ENCODE results near the gene TSC2. TPM values are rescaled to one million over a fixed set of nuclear protein-coding genes. Genes with fewer than 3 reads are reported as not detected.

The TSC2 gene
- total and polyA plus RNA-seq, 2 donors (not counting 3 experiments of a cell fraction or from before 2014, with no cell fraction given): 87.9 to 144 TPM

GRCh38 chr16:2003827-2004641 lies 43.8 kb upstream of the TSC2 start:
- Histone ChIP-seq H4K20me1 (replicated peaks; ENCODE audit: control insufficient read depth, extremely low read depth, insufficient read depth, low read length) (no peaks in the 10 kb centered on the region), H3K4me2 (ENCODE audit: insufficient read depth, low read length) (no peak overlapping the region), H3K9me3 (replicated peaks; ENCODE audit: control insufficient read depth, insufficient read depth, low read length) (no peaks in the 10 kb centered on the region), H2AFZ (ENCODE audit: low read depth, low read length) (no peak overlapping the region), H3K9me1 (replicated peaks; ENCODE audit: control insufficient read depth, extremely low read depth, insufficient read depth, low read length) (no peaks in the 10 kb centered on the region), H3K27me3 (ENCODE audit: control insufficient read depth in 2 of 2, insufficient read depth in 2 of 2, low read length in 2 of 2) (no peaks in the 10 kb centered on the region), H3K4me3 (replicated peaks in 1 of 3; ENCODE audit: insufficient read depth in 1 of 3, low read depth in 1 of 3, low read length in 3 of 3) (no peak overlapping the region), H3K79me2 (ENCODE audit: control insufficient read depth, insufficient read depth, low read length) (peaks cover 64% of the 10 kb centered on the region), H3K27ac (ENCODE audit: insufficient read depth, low read depth, low read length) (no peak overlapping the region), H3K4me1 (ENCODE audit: control insufficient read depth, extremely low read depth, insufficient read depth, low read length) (peaks cover 42% of the 10 kb centered on the region), H3K9ac (replicated peaks; ENCODE audit: extremely low read depth, insufficient read depth, low read length) (no peak overlapping the region), H3K36me3 (ENCODE audit: control insufficient read depth in 2 of 2, extremely low read depth in 1 of 2, insufficient read depth in 2 of 2, low read length in 2 of 2) (peaks cover 0 to 41% of the 10 kb centered on the region in 2 experiments)
- intact Hi-C loops (cut with micrococcal nuclease): no loop called here
- BruUV-seq (replicated peaks): no TSS peak
- ChIA-PET POLR2A (interaction anchor here (1.9 kb wide), 1 partner anchor 151 kb away, joined by 21 read pairs; the partner anchor contains the start of gene TRAF7), CTCF (interaction anchor here (0.6 to 4.0 kb wide), 26 partner anchors 9 to 247 kb away, joined by 3 to 85 read pairs (median 5); partner anchors contain the start of genes ECI1, GFER, NPW and NTHL1)
- no peak for TF ChIP-seq JUN (IDR thresholded peaks at IDR 0.05; ENCODE audit: borderline replicate concordance, insufficient read depth, insufficient read length, low read depth)
- TF ChIP-seq EZH2 (IDR thresholded peaks at IDR 0.05; ENCODE audit: borderline replicate concordance, low read depth, low read length, severe bottlenecking): no peak
- no peak for TF ChIP-seq GATA2 (IDR thresholded peaks at IDR 0.05; ENCODE audit: insufficient read depth, insufficient read length, low read depth, low read length)
- TF ChIP-seq MAX (IDR thresholded peaks at IDR 0.05; ENCODE audit: insufficient read depth, insufficient read length): peak; percentile 25
- TF ChIP-seq CTCF (IDR thresholded peaks at IDR 0.05; ENCODE audit: extremely low read depth in 1 of 2, insufficient read depth in 1 of 2, low read depth in 1 of 2, low read length in 2 of 2): peak; percentile 97 to 99
- TF ChIP-seq MYC (IDR thresholded peaks at IDR 0.05; ENCODE audit: low read depth, low read length): no peak
- TF ChIP-seq FOS (IDR thresholded peaks at IDR 0.05; ENCODE audit: borderline replicate concordance, insufficient read depth, low read length): no peak
- TF ChIP-seq POLR2AphosphoS5 (IDR thresholded peaks at IDR 0.05; ENCODE audit: insufficient read depth, low read depth, low read length): peak; percentile 41
- no peak for TF ChIP-seq POLR2A (IDR thresholded peaks at IDR 0.05; ENCODE audit: low read depth, low read length)
- dilution Hi-C loops (cut with MboI; ENCODE audit: extremely low pct_ligation_motif_present, low sequenced_read_pairs): no loop called here
- FAIRE-seq (peak; percentile 91), DNase-seq (ENCODE audit: low read depth, low spot score) (peak; percentile 73)

All from endothelial cell of umbilical vein (primary cell).